Measurements from ENCODE around the gene C11orf21. TPM values are rescaled to one million over a fixed set of nuclear protein-coding genes. Genes with fewer than 3 reads are reported as not detected.
"Not testable (repeated sequence)": the region's sequence is repeated elsewhere in the genome, so short reads cannot be mapped to it uniquely, and the experiment has no call there.

C11orf21 gene
- polyA plus RNA-seq (ENCODE audit: insufficient read length in 10 of 10): 1 to 10 TPM in 9 of 10 donors, under 1 TPM in 1; 0.50 to 6.0 (median 2.0) TPM
- long read RNA-seq, donor 1, partial matches to known transcripts: 0 of 2 reads
- long read RNA-seq, donor 1, other reads (novel, unspliced or antisense): 0 of 2 reads
- long read RNA-seq, donor 2: 0 reads
- long read RNA-seq, donor 3: 0 reads
- long read RNA-seq, donor 4: 0 reads
- long read RNA-seq, donor 5: 0 reads
- long read RNA-seq, donor 6: 0 reads
- long read RNA-seq, donor 7: 0 reads
- long read RNA-seq, donor 8: 0 reads
- long read RNA-seq, donor 9: 0 reads

DNA sequence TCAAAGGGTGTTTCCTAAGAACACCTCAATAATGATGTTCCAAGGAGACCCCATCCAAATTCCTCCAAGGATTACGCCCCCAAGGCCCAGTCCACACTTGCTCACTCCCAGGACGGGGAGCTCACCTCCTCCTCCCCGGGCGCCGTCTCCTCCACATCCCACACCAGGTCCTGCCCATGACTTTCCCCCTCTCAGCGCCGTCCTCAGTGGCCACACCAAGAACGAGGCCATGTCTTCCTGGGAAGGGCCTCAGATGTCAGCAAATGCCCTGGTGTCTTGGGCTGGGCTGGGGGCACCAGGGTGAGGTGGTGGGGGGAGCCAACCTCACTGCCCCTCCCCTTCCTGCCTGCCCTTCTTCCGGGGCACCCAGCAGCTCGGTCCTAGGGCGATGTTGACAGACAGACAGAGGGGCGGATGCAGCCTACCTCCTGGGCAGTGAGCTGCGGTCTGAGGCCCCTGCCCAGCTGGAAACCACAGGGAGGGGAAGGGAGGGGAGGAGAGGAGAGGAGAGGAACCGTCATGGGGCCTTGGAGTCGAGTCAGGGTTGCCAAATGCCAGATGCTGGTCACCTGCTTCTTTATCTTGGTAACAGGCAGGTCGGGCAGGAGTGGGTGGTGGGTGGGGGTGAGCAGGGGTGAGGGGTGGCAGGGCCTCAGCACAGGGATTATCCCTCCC, at the start of gene C11orf21, which contains the start of gene TSPAN32:
TSS of gene C11orf21 (minus strand) at position 288 of the 675 bp plus-strand sequence. CDS start at position 178, 110 bp downstream.
TSS of gene TSPAN32 (plus strand) at position 383 of the 675 bp plus-strand sequence. CDS start at position 520, 137 bp downstream.
- peak in 1 of 3 donors; percentile 66 for DNase-seq

DNA sequence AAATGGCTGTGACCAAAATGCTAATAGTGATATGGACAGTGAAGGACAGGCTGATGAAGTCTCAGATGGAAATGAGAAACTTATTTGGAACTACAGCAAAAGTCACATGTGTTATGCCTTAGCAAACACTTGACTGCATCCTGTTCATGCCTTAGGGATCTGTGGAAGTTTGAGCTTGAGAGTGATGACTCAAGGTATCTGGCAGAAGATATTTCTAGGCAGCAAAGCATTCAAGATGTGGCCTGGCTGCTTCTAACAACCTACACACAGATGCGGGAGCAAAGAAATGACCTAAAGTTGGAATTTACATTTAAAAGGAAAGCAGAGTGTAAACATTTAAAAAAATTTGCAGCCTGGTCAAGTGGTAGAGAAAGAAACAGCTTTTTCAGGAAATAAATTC, 47.3 kb upstream of the C11orf21 start:
- no peak for DNase-seq

DNA sequence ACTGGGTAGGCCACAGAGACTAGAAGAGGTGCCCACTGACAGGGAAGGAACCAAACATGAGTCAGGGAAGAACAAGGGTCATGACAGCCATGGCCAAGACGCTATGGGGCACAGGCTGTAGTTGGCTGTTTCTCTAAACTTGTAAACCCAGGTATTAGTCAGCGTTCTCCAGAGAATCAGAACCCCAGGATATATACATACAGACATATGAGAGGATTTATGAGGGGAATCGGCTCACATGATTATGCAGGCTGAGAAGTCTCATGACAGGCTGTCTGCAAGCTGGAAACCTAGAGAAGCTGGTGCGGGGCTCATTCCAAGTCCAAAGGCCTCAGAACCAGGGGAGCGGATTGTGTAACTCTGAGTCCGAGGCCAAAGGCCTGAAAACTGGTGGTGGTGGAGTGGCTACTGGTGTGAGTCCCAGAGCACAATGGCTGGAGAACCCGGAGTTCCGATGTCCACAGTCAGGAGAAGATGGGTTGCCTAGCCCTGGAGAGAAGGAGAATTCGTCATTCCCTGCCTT, 45.7 kb upstream of the C11orf21 start:
- DNase-seq: no peak

DNA sequence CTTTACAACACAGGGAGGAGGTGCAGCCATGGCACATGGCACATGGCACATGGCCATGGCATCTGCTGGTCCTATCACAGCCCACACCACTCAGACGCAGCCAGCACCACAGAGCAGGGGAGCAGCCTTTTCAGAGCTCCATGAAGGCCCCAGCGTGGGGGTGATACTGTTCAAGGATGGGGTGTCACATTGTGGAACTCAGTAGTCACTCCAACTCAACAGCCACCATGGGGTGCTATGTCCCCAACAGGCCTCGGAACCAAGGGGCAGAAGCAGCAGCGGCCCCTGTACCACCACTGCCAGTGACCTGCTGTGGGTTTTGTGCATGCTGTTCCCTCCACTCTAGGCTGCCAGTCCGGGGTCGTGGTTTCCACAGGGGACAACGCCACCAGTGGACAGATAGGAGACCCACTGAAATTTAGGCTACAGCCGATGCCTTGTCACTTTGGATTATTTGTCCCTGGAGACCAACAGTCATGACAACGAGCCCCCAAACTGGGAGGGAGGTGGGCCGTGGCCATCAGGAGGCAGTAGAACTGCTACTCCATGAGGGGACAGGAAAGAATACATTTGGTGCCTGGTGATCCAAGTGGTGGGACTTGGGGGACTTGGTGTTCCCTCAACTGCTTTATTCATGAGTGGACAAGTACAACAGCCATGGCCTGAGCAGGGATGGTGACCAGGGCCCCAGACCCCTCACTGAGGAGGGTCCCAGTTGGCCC, 45.0 kb upstream of the C11orf21 start:
- no peak for DNase-seq

DNA sequence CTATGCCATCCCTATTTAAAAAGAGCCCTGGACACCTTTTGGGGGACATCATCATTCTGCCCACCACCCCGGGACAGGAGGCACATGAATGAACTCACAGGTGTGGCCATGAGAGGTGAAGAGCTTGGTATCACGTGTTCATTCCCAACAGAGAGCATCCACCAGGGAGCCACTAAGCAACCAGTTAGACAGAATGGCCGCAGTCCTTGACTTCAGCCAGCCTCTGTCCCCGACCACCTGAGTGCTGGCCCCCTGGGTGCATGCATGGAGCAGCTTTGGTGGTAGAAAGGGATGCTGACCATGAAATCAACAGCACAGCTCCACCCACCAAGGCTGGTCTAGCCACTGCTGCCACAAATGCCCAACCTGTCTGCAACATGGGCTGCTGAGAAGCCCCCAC, 44.3 kb upstream of the C11orf21 start:
- DNase-seq: no peak

DNA sequence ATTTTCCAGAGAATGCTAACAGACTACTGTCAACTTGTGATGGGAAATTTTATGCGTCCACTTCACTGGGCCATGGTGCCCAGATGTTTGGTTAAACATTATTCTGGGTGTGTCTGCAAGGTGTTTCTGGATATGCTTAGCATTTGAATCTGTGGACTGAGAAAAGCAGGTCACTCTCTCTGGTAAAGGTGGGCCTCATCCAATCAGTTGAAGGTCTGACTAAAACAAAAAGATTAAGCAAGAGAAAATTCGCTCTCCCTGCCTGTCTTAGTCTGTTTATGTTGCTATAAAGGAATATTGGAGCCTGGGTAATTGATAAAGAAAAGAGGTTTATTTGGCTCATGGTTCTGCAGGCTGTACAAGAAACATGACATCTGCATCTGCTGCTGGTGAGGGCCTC, 43.3 kb upstream of the C11orf21 start:
- DNase-seq: no peak

DNA sequence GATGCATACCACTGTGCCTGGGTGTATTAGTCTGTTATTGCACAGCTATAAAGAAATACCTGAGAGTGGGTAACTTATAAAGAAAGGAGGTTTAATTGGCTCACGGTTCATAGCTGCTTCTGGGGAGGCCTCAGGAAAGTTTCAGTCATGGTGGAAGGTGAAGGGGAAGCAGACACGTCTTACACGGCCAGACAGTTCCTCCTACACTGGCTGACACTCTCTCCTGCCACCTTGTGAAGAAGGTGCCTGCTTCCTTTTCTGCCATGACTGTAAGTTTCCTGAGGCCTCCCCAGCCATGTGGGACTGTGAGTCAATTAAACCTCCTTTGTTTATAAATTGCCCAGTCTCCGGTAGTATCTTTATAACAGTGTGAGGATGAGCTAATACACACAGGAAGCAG, 41.8 kb upstream of the C11orf21 start:
- DNase-seq: no peak

DNA sequence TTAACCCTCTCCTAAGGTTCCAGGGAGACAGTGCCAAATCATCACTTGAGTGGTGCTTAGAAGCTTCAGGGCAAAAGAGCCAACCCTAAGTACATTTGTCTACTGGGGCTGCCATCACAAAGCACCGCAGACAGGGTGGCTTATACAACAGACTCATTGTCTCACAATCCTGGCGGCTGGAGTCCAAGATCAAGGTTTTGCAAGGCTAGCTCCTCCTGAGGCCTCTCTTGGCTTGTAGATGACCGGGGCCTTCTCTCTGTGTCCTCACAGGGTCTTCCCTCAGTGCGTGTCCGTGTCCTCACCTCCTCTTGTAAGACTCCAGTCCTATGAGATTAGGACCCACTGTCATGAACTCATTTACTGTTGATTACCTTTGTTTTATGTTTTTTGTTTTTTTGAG, 41.3 kb upstream of the C11orf21 start:
- DNase-seq: no peak

DNA sequence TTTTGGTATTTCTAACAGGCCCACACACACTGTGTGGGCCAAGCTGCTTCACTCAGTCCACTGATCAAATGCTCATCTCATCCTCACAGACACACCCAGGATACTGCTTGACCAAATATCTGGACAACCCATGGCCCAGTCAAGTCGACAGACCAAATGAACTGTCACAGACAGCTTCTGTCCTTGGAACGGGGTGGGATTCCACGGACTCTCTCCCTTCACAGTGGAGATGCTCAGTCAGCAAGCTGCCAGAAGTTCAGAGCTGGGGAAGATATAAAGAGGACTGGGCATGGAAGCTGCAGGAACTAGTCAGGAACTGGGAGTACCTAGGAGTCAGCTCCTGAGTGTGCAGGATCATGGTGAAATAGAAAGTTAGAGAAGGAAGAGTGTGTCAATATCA, 40.8 kb upstream of the C11orf21 start:
- DNase-seq: no peak

DNA sequence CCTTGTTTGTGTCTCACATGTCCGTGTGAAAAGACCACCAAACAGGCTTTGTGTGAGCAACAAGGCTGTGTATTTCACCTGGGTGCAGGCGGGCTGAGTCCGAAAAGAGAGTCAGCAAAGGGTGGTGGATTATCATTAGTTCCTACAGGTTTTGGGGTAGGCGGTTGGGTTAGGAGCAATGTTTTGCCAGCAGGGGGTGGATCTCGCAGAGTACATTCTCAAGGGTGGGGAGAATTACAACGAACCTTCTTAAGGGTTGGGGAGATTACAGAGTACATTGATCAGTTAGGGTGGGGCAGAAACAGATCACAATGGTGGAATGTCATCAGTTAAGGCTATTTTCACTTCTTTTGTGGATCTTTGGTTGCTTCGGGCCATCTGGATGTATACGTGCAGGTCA, 37.0 kb upstream of the C11orf21 start:
- DNase-seq: not testable (repeated sequence)

DNA sequence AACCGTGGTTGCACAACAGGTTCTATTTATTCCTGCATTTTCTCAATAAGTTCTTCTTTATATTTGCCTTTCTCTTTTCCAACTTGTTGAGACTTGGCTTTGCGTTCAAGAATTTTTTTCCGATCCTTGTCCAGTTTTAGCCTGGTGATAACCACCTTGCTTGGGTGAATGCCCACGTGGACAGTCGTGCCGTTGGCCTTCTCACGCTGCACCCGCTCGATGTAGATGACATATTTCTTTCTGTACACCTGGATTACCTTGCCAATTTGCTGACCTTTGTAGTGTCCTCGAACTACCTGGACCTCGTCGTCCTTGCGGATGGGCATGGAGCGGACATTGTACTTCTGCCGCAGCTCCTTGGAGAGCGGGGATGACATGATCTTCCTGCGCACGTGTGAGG, 33.6 kb upstream of the C11orf21 start:
- not testable (repeated sequence) for DNase-seq

DNA sequence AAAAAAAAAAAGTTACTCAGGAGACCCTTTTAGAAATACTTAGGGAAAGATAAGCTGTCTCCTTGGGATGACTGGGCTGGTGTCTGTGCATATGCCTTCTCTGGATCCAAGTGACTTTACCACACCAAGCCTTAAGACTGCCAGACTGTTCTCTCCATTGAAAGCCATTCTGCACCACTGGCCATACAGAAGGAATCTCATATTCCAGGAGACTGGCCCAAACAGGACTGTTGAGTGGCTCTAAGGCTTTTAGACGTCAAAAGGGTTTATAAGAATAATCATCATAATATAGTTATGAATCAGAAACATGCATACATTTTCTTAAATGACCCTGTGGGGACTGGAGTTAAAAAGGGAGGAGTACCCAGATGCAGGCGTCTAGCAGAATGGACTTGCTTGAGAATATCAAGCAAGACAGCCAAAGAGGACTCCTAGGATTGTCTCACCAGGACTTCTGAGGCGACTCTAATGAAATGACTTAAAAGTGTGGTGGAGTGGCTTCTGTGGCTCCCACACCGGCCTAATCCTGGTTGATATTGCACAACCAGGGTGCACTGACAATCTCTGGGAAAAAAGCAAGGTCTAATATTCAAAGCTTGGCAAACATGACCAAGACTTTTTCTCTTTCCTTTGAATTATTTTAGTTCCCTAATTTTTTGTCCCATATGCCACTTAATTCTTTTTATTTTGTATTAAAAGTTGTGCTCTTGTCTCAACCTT, 31.9 kb upstream of the C11orf21 start:
- not testable (repeated sequence) for DNase-seq

DNA sequence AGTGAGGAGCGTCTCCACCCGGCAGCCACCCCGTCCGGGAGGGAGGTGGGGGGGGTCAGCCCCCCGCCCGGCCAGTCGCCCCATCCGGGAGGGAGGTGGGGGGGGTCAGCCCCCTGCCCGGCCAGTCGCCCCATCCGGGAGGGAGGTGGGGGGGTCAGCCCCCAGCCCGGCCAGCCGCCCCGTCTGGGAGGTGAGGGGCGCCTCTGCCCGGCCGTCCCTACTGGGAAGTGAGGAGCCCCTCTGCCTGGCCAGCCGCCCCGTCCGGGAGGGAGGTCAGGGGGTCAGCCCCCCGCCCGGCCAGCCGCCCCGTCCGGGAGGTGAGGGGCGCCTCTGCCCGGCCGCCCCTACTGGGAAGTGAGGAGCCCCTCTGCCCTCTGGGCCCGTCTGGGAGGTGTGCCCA, 30.9 kb upstream of the C11orf21 start:
- DNase-seq: not testable (repeated sequence)

DNA sequence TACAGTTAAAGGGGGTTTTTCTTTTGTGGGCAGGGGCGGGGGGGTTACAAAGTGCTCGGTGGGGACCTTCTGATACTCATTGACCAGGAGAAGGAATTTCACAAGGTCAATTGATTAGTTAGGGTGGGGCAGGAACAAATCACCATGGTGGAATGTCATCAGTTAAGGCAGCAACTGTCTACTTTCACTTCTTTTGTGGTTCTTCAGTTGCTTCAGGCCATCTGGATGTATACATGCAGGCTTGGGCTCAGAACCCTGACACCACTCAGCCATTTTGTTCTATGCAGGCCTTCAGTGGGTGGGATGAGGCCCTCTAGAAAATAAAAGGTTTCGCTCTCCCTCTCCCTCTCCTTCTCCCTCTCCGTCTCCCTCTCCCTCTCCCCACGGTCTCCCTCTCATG, 29.7 kb upstream of the C11orf21 start:
- DNase-seq: no peak

DNA sequence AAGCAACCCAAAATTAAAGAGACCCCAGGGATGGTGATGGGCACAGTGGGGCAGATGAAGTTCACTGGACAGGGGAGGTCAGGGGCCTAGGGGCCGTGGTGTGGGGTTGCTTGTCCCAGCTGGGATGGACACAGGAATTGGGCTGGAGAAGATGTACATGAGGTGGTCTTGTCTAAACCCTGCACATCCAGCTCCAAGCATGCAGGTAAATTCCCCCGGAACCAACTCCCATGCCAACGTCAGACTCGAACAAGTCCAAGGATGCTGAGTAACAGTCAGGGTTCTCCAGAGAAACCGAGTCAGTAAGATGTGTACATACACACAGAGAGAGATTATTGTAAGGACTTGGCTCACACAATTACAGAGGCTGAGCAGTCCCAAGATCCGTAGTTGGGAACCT, 29.0 kb upstream of the C11orf21 start:
- DNase-seq: no peak

DNA sequence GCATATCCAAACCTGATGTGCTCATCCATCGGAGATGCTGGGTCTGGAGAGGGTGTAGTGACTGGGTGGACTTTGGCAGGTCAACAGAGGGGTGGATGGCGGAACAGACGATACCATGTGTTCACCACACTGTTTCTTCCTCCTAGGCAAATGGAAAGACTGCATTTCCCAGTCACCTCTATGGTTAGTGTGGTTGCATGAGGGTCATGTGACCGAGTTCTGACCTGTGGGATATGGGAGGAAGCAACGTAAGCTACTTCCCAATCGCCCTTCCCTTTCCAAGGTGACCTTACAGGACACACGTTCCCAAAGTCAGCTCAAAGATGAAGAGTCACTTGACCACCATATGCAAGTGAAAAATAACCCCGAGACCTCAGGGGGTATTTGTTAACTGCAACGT, 27.8 kb upstream of the C11orf21 start:
- no peak for DNase-seq

DNA sequence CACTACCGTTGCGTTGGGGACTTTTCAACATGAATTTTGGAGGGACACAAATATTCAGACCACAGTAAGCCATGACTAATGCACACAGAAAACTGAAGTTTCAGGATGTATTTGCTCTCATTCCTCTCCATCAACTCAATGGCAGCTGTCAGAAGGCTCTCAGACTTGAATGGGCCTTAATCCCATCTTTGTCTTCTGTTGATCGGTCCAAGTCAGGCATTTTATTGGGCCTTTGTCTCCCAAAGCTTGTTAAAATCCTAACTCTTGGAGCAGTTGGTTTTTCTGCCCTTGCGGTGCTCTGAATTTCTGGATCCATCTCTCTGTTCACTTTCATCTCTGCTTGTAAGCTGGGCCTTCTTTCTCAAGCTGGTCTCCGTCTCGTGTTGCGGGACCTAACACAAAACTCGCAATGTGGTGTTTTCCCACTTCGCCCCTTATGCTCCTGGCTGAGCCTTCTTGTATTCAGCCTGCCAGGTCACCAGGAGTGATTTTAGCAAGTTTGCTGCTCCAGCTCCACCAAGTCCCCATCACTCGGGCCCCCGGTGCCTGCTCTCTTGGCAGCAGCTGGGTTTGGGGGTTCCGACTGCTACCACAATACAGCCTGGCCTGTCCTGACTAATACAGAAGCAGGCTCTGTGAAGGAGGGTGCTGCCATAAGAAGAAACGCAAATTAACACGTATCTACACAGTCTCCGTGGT, 27.1 kb upstream of the C11orf21 start:
- DNase-seq: no peak

DNA sequence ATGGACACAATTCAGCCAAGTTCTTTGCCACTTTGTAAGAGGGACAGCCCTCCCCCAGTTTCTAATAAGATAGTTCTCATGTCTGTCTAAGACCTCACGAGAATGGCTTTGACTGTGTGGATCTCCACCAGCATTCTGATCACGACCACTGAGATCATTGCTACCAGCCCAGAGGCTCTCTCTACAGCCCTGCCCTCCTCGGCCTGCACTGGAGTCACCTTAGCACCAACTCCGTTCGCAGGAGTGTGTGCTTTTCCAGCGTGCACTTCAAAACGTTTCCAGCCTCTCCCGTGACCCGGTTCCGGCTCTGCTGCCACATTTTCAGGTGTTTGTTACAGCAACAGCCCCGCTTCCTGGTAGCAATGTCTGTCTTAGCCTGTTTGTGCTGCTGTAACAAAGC, 26.3 kb upstream of the C11orf21 start:
- no peak for DNase-seq

DNA sequence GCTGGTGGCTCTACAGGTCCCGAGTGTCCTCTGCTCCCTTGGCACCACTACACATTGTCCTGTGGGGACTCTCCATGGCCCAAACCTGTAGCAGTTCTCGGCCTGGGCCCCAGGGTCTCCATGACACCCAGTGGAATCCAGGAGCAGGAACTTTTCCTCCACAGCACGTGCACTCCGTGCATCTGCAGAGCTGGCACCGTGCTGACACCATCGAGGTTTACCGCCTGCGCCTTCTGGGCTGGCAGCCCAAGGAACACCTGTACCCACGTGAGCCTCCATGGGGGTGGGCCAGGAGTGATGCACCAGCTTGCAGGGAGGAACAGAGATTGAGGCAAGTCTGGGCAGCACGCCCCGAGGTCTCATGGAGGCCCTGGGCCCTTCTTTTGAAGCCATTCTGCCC, 25.3 kb upstream of the C11orf21 start:
- no peak for DNase-seq

DNA sequence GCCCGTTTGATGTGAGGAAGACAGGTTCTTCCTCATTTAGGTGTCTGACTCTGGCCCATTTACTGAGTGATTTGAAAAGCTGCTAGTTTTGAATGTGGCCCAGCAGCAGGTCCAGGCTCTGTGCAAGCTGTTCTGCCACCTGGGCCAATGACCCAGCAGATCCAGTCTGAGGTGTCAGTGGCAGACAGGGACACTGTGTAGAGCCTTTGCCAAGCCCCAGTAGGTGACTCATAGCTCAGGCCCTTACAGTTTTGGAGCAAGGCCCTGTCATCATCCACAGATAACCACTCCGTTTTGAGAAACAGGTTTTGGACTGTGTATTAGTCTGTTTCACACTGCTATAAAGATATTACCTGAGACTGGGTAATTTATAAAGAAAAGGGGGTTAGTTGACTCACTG, 24.0 kb upstream of the C11orf21 start:
- no peak for DNase-seq

DNA sequence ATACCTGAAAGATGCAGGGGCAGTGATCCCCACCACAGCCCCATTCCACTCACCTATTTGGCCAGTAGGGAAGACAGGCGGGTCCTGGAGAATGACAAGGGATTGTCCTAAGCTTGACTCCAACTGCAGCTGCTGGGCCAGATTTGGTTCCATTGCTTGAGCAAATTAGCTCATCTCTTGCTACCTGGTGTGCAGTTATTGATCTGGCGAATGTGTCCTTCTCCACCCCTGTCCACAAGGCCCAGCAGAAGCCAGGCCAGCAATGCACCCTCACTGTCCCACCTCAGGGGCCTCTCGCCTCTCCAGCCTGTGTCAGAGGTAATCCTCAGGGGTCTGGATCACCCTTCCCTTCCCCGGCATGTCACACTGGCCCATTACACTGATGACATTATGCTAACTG, 23.4 kb upstream of the C11orf21 start:
- DNase-seq: no peak

Measured in muscle of back (tissue), 13 donors.